Measurements from ENCODE around the gene CFP.

CFP gene

GRCh38 chrX:47625365-47625764 lies 4.4 kb downstream of the CFP start:
- DNase-seq (ENCODE audit: low read depth), result no peak
- no peak for TF ChIP-seq CTCF (conservative IDR thresholded peaks at IDR 0.05; ENCODE audit: control insufficient read depth, insufficient read depth, low read depth, low read length)
- no peak overlapping the region for H3K4me3 ChIP-seq (ENCODE audit: control insufficient read depth, low read depth, low read length)

- DNase-seq (ENCODE audit: low read depth), result peak; percentile 70
- H3K4me3 ChIP-seq (ENCODE audit: control insufficient read depth, low read depth, low read length), result peak overlapping the region; percentile 19
- no peak for TF ChIP-seq CTCF (conservative IDR thresholded peaks at IDR 0.05; ENCODE audit: control insufficient read depth, insufficient read depth, low read depth, low read length)
Measured at GRCh38 chrX:47623540-47624027, 6.1 kb downstream of the CFP start.

DNA sequence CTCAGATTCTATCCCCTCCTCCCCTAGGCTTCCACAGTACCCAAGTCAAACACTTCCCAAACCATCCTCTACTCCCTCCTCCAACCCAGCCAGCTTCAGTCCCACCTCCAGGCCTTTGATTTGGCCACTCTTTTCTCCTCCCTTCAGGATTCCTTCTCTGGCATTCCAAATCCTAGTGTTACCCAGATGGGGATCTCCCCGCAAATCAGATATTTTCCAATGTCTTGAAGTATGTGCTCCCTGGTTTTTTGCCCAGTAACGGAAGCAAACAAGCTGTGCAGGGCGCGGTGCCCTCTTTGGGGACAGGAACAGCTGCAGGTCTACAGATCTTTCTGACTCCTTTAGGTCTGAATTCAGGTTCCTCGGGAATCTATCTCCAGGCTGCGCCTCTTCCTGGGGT lies 7.9 kb downstream of the CFP start:
- no peak for TF ChIP-seq CTCF (conservative IDR thresholded peaks at IDR 0.05; ENCODE audit: control insufficient read depth, insufficient read depth, low read depth, low read length)
- DNase-seq (ENCODE audit: low read depth), result no peak
- no peak overlapping the region for H3K4me3 ChIP-seq (ENCODE audit: control insufficient read depth, low read depth, low read length)

- DNase-seq (ENCODE audit: low read depth), result no peak
- no peak overlapping the region for H3K4me3 ChIP-seq (ENCODE audit: control insufficient read depth, low read depth, low read length)
- TF ChIP-seq CTCF (conservative IDR thresholded peaks at IDR 0.05; ENCODE audit: control insufficient read depth, insufficient read depth, low read depth, low read length), result no peak
Measured at GRCh38 chrX:47620303-47620685, 9.4 kb downstream of the CFP start.

GRCh38 chrX:47619486-47620302 lies 10.0 kb downstream of the CFP start, which contains the start of gene SYN1:
Gene SYN1, minus strand, starts transcription at chrX:47619857. Its CDS starts 129 bp downstream, at chrX:47619728.
- peak; percentile 72 for DNase-seq (ENCODE audit: low read depth)
- no peak for TF ChIP-seq CTCF (conservative IDR thresholded peaks at IDR 0.05; ENCODE audit: control insufficient read depth, insufficient read depth, low read depth, low read length)
- H3K4me3 ChIP-seq (ENCODE audit: control insufficient read depth, low read depth, low read length), result peak within 1 kb of the TSS; percentile 28

GRCh38 chrX:47618923-47619485 lies 10.7 kb downstream of the CFP start:
- H3K4me3 ChIP-seq (ENCODE audit: control insufficient read depth, low read depth, low read length), result no peak overlapping the region
- no peak for DNase-seq (ENCODE audit: low read depth)
- no peak for TF ChIP-seq CTCF (conservative IDR thresholded peaks at IDR 0.05; ENCODE audit: control insufficient read depth, insufficient read depth, low read depth, low read length)

Data from fibroblast of mammary gland (primary cell).